Ureter (tissue), 1 donor: ENCODE measurements around the gene TMEM178B. TPM values are rescaled to one million over a fixed set of nuclear protein-coding genes. Genes with fewer than 3 reads are reported as not detected.

ENCODE experiments used
- DNase-seq: peaks from one replicate; pipeline ENCODE4 v3.0.0-alpha.2; 2020; ENCODE audit warnings: low spot score
- total RNA-seq: library from RNA; stranded (reverse); gene quantifications from one replicate; pipeline ENCODE4 v1.2.4, GENCODE V29; 2023
- donor health status: DM: yes; HTN: yes; CAD: no.

The TMEM178B gene
- total RNA-seq, 1 donor from 2014 or later = 7.9 TPM

- no peak for DNase-seq
Observed at GRCh38 chr7:141221007-141221612, 147.2 kb downstream of the TMEM178B start.

- no peak for DNase-seq
Observed at GRCh38 chr7:141225916-141226618, 152.2 kb downstream of the TMEM178B start.

GRCh38 chr7:141227454-141227853 is 153.6 kb downstream of the TMEM178B start:
- no peak for DNase-seq

GRCh38 chr7:141228482-141228881 is 154.6 kb downstream of the TMEM178B start:
- no peak for DNase-seq

GRCh38 chr7:141231018-141231792 is 157.3 kb downstream of the TMEM178B start:
- no peak for DNase-seq

- DNase-seq = no peak
Observed at GRCh38 chr7:141232286-141233051, 158.6 kb downstream of the TMEM178B start.

- DNase-seq = no peak
Observed at GRCh38 chr7:141234335-141235105, 160.7 kb downstream of the TMEM178B start.

- no peak for DNase-seq
Observed at GRCh38 chr7:141235656-141236055, 161.8 kb downstream of the TMEM178B start.

GRCh38 chr7:141238596-141239243 is 164.9 kb downstream of the TMEM178B start:
- no peak for DNase-seq

GRCh38 chr7:141239661-141240060 is 165.8 kb downstream of the TMEM178B start:
- DNase-seq = no peak

- DNase-seq = no peak
Observed at GRCh38 chr7:141242568-141242967, 168.7 kb downstream of the TMEM178B start.

- DNase-seq = no peak
Observed at GRCh38 chr7:141243368-141243767, 169.5 kb downstream of the TMEM178B start.

GRCh38 chr7:141244435-141244834 is 170.6 kb downstream of the TMEM178B start:
- no peak for DNase-seq

- DNase-seq = no peak
Observed at GRCh38 chr7:141246426-141246825, 172.6 kb downstream of the TMEM178B start.

GRCh38 chr7:141251180-141251579 is 177.3 kb downstream of the TMEM178B start:
- no peak for DNase-seq

GRCh38 chr7:141251957-141252356 is 178.1 kb downstream of the TMEM178B start:
- no peak for DNase-seq

- DNase-seq = no peak
Observed at GRCh38 chr7:141257597-141257996, 183.7 kb downstream of the TMEM178B start.

- no peak for DNase-seq
Observed at GRCh38 chr7:141258559-141258958, 184.7 kb downstream of the TMEM178B start.

- no peak for DNase-seq
Observed at GRCh38 chr7:141262101-141263090, 188.5 kb downstream of the TMEM178B start.
